Naive thymus-derived CD8-positive, alpha-beta T cell (primary cell): ENCODE results near the gene GNG3. TPM values are rescaled to one million over a fixed set of nuclear protein-coding genes. Genes with fewer than 3 reads are reported as not detected.
A peak's percentile ranks its signal among the peaks of the same experiment; 100 is the strongest.

ENCODE experiments used
- ATAC-seq, 2 donors: fragments of 150-1000 bp; cut with Tn5 transposase in 1 of 2; sonication (Bioruptor Pico), chemical (Tn5 transposase) in 1 of 2; 1 replicate in 1 of 2; 2 replicates in 1 of 2; pipeline ENCODE4 v1.10.0; 2021; ENCODE audit warnings: mild to moderate bottlenecking in 2 of 2, moderate library complexity in 2 of 2
- POLR2A ChIA-PET: fragments of 350-600 bp; sonication (Branson Sonifier 250); formaldehyde crosslinking; loops from one replicate; lab custom pipeline; 2021; ENCODE audit warnings: antibody characterized with exemption; lab: Charles Lee
- DNase-seq, 10 donors: peaks; one replicate each; pipeline versions ENCODE4 v3.0.0 to v3.0.0-alpha.2; 2020 to 2022
- H3K27ac Mint-ChIP-seq, 10 donors: one replicate each; pipeline ENCODE4 v1.8.0; 2020 to 2022; ENCODE audit warnings: mild to moderate bottlenecking in 10 of 10, mixed read lengths in 10 of 10, moderate library complexity in 4 of 10, inconsistent platforms in 1 of 10
- H3K27me3 Mint-ChIP-seq, 5 donors: one replicate each; pipeline ENCODE4 v1.8.0; 2021 to 2022; ENCODE audit warnings: mixed read lengths in 5 of 5
- H3K36me3 Mint-ChIP-seq, 3 donors: one replicate each; pipeline ENCODE4 v1.8.0; 2020 to 2022; ENCODE audit warnings: mixed read lengths in 3 of 3, mild to moderate bottlenecking in 2 of 3, inconsistent platforms in 1 of 3
- H3K4me1 Mint-ChIP-seq, 4 donors: one replicate each; pipeline ENCODE4 v1.8.0; 2021 to 2022; ENCODE audit warnings: mixed read lengths in 4 of 4
- H3K4me3 Mint-ChIP-seq, 10 donors: one replicate each; pipeline ENCODE4 v1.8.0; 2020 to 2022; ENCODE audit warnings: mild to moderate bottlenecking in 10 of 10, mixed read lengths in 10 of 10, moderate library complexity in 6 of 10, inconsistent platforms in 1 of 10
- H3K9me3 Mint-ChIP-seq, 9 donors: one replicate each; pipeline ENCODE4 v1.8.0; 2020 to 2022; ENCODE audit warnings: mixed read lengths in 9 of 9, mild to moderate bottlenecking in 3 of 9, inconsistent platforms in 1 of 9, moderate library complexity in 1 of 9
- polyA plus RNA-seq, 3 donors: library from polyadenylated mRNA; unstranded; fragments of 300-500 nt; fragmentation: Illumina TruSeq; gene quantifications; one replicate each; pipeline ENCODE4 v1.2.3, GENCODE V29; 2021
- total RNA-seq, 8 experiments: library from RNA in 2 of 8; stranded (reverse) in 2 of 8; gene quantifications; one replicate each; pipeline ENCODE4 v1.2.3 and lab custom pipeline; 2021 to 2026

GNG3 gene
- total and polyA plus RNA-seq, 5 experiments from 2014 or later: 0.27 TPM; not detected in 4

DNA sequence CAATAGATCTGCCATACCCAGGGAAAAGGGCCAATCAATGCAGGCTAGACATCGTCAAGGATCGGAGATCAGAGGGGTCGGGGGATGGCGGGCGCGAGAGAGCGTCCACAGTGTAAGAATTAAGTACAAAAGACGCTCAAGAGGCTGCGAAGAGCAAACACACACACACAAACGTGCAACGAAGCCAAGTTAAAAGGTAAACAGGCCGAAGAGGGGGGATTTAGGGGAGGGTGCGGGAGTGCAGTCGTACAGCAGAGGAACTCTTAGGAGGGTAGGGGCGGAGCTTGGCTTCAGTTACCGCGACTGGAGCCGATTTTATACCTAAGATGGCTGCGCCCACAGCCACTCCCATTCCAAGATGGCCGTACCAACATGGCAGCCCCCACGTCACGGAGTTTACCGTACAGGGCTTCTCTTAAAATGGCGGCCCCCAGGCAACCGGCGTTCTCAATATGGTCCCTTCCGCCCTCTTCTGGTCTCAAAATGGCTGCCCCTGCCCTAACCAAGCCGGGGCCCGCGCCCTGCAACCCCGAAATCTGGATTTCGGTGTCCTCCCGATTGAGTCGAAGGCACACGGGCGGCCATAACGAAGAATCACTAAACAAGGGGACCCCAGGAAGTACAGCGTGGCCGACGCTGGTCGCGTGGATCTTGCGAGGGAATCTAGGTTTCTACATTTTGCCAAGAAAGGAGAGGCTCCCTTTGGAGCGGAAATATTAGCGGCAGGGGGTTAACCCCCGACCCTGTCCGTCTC is 1.9 kb downstream of the GNG3 start:
- ATAC-seq: peak; percentile 74 to 78
- POLR2A ChIA-PET: interaction anchor here (0.6 to 14.8 kb wide), 40 partner anchors 9 to 1560 kb away, joined by 3 to 263 read pairs (median 8); partner anchors contain the start of genes B3GAT3, C11orf98, CSKMT and EEF1G
- Mint-ChIP-seq H3K4me1 (peaks cover 27 to 70% (median 59%) of the 10 kb centered on the region in 4 donors), H3K4me3 (peak overlapping the region; percentile 88 to 98 (median 95)), H3K9me3 (no peaks in the 10 kb centered on the region), H3K36me3 (peaks cover 4 to 40% (median 5%) of the 10 kb centered on the region in 3 donors), H3K27me3 (no peaks in the 10 kb centered on the region), H3K27ac (peak overlapping the region; percentile 97 to 100 (median 99))
- DNase-seq: peak; percentile 84 to 99 (median 97)

DNA sequence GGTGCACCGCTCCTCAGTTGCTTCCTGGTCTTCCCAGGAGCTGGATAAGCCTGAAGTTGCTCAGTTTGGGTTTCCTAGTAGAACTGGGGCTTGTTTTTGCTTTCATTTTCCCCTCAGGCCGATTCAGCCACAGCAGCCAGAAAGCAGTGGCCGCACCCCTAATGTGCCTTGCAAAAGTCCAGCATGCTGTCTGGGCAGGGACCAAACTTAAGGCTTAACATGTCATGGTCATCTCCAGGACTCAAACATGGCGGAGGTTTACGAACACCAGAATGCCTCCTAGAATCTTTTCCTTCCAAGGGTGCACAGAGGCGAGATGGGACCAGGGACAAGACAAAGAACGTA is 2.5 kb downstream of the GNG3 start:
- no peak for ATAC-seq
- peak overlapping the region; percentile 88 to 98 (median 95) for H3K4me3 Mint-ChIP-seq
- H3K9me3 Mint-ChIP-seq: no peaks in the 10 kb centered on the region
- no peak for DNase-seq
- H3K27me3 Mint-ChIP-seq: no peaks in the 10 kb centered on the region
- POLR2A ChIA-PET: interaction anchor here (0.6 to 14.8 kb wide), 29 partner anchors 9 to 1559 kb away, joined by 3 to 263 read pairs (median 11); partner anchors contain the start of genes B3GAT3, C11orf98, CSKMT and EEF1G
- H3K4me1 Mint-ChIP-seq: peaks cover 27 to 65% (median 59%) of the 10 kb centered on the region in 4 donors
- peaks cover 4 to 45% (median 5%) of the 10 kb centered on the region in 3 donors for H3K36me3 Mint-ChIP-seq
- peak overlapping the region; percentile 97 to 100 (median 99) for H3K27ac Mint-ChIP-seq

DNA sequence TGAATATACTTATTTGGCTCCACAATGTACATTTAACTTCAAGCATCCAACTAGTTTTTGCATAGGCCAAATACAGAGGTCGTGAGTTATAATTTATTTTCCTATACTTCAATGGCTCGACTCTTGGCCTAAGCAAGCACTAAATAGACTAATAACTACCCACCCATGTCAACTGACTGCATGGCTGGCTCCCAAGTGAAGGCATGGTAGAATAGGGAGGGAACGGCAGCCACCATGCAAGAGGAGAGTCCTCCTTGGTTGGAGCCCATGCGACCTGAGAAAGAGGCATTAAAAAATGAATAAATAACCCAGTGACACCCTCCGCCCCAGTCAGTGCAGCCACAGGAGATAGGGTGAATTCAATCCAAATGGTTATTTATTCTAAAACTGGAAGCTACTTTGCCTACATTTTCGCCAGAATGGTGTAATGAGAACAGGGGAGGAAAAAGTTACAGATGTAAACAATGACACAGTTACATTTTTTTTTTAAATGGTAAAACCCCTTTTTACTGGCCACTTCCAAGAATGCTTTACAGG is 4.9 kb downstream of the GNG3 start:
- peak overlapping the region in 5 of 10 donors; percentile 0 to 40 (median 10) for H3K4me3 Mint-ChIP-seq
- H3K27me3 Mint-ChIP-seq: no peaks in the 10 kb centered on the region
- peak overlapping the region; percentile 37 to 92 (median 58) for H3K27ac Mint-ChIP-seq
- H3K9me3 Mint-ChIP-seq: no peaks in the 10 kb centered on the region
- POLR2A ChIA-PET: interaction anchor here (8.0 to 14.8 kb wide), 3 partner anchors 15 to 129 kb away, joined by 71 to 263 read pairs (median 98); partner anchors contain the start of genes HNRNPUL2, TTC9C, WDR74 and ZBTB3
- no peak for ATAC-seq
- H3K36me3 Mint-ChIP-seq: peaks cover 5 to 69% (median 9%) of the 10 kb centered on the region in 3 donors
- DNase-seq: no peak
- peaks cover 22 to 50% (median 42%) of the 10 kb centered on the region in 4 donors for H3K4me1 Mint-ChIP-seq

DNA sequence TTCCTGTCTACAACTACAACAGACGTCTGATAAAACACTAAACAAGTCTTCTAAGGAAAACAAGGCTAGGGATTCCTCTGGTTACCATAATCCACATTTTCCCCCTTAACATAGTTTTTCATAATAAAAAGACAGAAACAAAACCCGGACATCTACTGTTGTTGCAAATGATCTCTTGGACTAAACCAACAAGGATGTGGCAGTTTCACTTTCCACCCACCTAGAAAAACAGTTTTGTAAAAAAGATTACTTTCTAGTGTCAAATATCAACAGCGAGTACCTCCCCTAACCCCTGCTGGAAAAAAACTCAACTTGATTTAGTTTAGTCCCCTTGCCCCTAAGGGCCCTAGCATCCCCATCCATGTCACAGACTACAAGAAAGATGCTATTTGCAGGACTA is 5.4 kb downstream of the GNG3 start:
- Mint-ChIP-seq H3K27ac (peak overlapping the region; percentile 22 to 92 (median 62)), H3K36me3 (peaks cover 5 to 74% (median 12%) of the 10 kb centered on the region in 3 donors), H3K27me3 (no peaks in the 10 kb centered on the region), H3K9me3 (no peaks in the 10 kb centered on the region), H3K4me3 (peak overlapping the region in 1 of 10 donors; percentile 18), H3K4me1 (peaks cover 21 to 47% (median 40%) of the 10 kb centered on the region in 4 donors)
- ATAC-seq (no peak), DNase-seq (no peak)
- POLR2A ChIA-PET: interaction anchor here (9.7 to 14.8 kb wide), 2 partner anchors 14 to 128 kb away, joined by 98 to 263 read pairs; partner anchors contain the start of genes HNRNPUL2, TTC9C and WDR74

DNA sequence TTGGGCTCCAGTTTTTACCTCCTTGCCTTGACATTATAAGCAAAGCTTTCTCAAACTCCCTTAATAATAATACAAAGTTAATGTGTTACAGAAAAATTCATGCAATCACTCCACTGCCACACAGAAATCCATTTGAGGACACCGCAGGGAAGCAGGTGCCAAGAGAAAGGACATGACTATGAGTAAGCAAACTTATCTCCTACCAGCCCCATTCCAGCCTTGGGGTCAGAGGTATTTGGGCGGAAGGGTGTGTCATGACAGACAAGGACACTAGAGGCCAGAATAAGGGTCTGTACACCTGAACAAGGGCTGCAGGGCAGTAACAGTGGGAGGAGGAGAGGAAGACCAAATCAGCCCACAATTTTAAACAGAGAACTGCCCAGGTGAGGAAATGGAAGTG is 5.9 kb downstream of the GNG3 start:
- Mint-ChIP-seq H3K36me3 (peaks cover 5 to 79% (median 17%) of the 10 kb centered on the region in 3 donors), H3K4me3 (no peak overlapping the region), H3K27me3 (no peaks in the 10 kb centered on the region), H3K9me3 (no peaks in the 10 kb centered on the region), H3K4me1 (peaks cover 18 to 42% (median 39%) of the 10 kb centered on the region in 4 donors), H3K27ac (peak overlapping the region in 9 of 10 donors; percentile 38 to 92 (median 65))
- POLR2A ChIA-PET: interaction anchor here (9.7 to 14.8 kb wide), 2 partner anchors 14 to 128 kb away, joined by 98 to 263 read pairs; partner anchors contain the start of genes HNRNPUL2, TTC9C and WDR74
- DNase-seq: no peak
- ATAC-seq: no peak

DNA sequence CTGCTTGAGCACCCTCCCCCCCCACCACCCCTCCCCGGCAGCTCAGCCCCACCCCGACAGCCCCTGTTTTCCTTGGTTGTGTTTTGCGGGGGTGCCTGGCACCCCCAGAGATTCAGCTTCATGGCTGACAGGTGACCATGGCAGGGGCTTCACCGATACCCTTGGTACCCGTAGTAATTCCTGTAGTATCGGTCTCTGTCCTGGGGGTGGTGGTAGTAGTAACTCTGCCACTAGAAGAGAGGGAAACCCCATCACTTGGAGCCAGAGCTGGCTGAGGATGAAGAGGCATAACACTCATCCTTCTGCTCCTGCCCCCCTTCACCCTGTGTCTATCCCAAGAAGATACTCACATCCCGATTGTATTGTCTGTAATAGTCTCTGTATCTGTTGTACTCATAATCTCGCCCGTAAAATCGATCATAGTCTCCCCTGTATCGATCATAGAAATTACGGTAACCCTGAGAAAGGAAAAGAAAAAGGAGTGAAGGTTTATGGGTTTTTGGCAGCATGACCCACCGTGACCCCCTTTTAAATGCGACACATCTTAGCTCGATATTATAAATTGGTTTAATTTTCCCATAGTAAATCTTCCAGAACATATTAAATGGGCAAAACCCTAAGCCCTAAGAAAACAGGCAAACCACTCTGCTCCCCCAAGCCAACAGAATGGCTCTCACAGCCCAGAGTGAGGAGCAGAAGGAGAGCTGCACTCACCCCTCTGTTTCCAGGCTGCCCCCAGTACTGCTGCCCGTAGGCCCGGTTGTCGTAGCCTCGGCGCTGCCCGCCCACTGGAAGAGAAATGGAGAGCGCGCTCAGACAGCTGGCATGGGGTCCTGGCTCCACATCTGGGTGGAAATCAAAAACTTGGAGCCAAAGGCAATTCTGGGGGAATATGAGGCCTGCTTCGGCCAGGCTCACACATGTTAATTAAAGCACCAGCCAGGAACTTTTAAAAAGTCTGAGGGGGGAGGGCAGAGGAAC is 8.0 kb downstream of the GNG3 start:
- Mint-ChIP-seq H3K27me3 (no peaks in the 10 kb centered on the region), H3K36me3 (peaks cover 5 to 96% (median 29%) of the 10 kb centered on the region in 3 donors)
- no peak for ATAC-seq

DNA sequence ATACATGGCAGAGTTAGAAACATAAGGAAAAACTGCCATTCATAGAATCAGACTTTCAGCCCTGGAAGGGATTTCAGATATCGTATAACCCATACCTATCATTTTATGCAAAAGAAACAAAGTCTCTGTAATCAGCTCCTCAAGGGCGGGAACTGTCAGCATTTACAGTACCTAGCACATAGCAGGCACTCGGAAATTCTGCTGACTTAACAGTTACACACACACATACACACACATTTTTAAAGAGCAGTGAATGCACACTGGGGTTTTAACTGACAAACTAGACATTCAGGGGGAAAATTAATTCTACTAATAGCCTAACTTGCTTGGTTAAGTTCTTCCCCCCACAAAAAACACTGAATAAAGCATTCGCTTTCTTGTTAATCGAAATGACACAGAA is 8.7 kb downstream of the GNG3 start:
- Mint-ChIP-seq H3K27ac (peak overlapping the region in 2 of 10 donors; percentile 23 to 74), H3K4me1 (peaks cover 17 to 44% (median 36%) of the 10 kb centered on the region in 4 donors), H3K27me3 (no peaks in the 10 kb centered on the region), H3K9me3 (no peaks in the 10 kb centered on the region), H3K4me3 (no peak overlapping the region), H3K36me3 (peaks cover 5 to 98% (median 33%) of the 10 kb centered on the region in 3 donors)
- DNase-seq (no peak), ATAC-seq (no peak)
- POLR2A ChIA-PET: interaction anchor here (1.2 to 14.8 kb wide), 2 partner anchors 9 to 11 kb away, joined by 3 to 263 read pairs; partner anchors contain the start of genes BSCL2, HNRNPUL2 and TTC9C

More for the DNA sequence above, 8.0 kb downstream of the GNG3 start:
- Mint-ChIP-seq H3K4me1 (peaks cover 17 to 44% (median 30%) of the 10 kb centered on the region in 4 donors), H3K27ac (peak overlapping the region in 7 of 10 donors; percentile 12 to 74 (median 56)), H3K4me3 (no peak overlapping the region), H3K9me3 (no peaks in the 10 kb centered on the region)
- no peak for DNase-seq
- POLR2A ChIA-PET: interaction anchor here (1.2 to 14.8 kb wide), 3 partner anchors 9 to 38 kb away, joined by 3 to 263 read pairs (median 5); partner anchors contain the start of genes BSCL2, HNRNPUL2, TTC9C and ZBTB3

DNA sequence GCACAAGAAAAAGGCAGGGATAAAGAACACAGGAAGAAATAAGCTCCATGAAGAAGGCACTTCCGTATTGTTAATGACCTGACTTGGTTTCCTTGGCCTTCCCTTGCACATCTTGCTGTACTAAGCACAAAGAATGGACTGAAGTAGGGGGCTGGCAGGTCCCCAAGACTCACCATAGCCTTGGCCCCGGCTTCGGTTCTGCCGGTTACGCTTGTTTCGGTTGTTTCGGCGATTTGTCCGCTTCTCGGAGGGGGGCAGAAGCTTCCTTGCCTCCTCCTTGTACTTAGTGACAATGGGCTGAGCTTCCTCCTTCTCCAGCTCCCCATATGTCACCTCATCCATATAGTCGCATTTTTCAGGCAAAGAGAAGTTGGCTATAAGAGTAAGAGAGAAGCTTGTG is 9.3 kb downstream of the GNG3 start:
- no peak for DNase-seq
- Mint-ChIP-seq H3K36me3 (peaks cover 5 to 98% (median 37%) of the 10 kb centered on the region in 3 donors), H3K27ac (peak overlapping the region in 7 of 10 donors; percentile 23 to 86 (median 40)), H3K27me3 (no peaks in the 10 kb centered on the region), H3K9me3 (no peaks in the 10 kb centered on the region), H3K4me3 (no peak overlapping the region), H3K4me1 (peaks cover 17 to 46% (median 40%) of the 10 kb centered on the region in 4 donors)
- POLR2A ChIA-PET: interaction anchor here (1.0 to 14.8 kb wide), 2 partner anchors 10 to 37 kb away, joined by 4 to 263 read pairs; partner anchors contain the start of genes HNRNPUL2, TTC9C and ZBTB3
- no peak for ATAC-seq

DNA sequence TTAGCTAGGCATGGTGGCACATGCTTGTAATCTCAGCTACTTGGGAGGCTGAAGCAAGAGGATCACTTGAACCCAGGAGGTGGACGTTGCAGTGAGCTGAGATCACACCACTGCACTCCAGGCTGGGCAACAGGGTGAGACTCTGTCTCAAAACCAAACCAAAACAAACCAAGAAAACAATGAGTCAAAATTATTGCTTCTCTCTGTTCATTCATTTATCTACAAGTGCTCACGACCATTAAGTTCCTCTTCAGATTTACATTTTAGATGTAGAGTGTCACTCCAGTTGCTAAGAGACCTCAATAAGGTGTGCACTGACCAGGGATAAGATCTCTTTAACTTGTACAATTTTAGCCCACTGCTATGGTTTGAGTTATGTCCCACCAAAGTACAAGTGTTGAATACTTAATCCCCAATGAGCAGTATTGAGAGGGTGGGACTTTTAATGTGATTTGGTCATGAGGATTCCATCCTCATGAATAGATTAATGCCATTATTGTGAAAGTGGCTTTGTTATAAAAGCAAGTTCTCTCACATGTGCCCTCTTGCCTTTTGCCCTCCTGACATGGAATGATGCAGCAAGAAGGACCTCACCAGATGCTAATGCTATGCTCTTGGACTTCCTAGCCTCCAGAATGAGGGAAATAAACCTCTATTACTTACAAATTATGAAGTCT is 12.0 kb downstream of the GNG3 start:
- Mint-ChIP-seq H3K27me3 (no peaks in the 10 kb centered on the region), H3K4me3 (no peak overlapping the region), H3K9me3 (no peaks in the 10 kb centered on the region), H3K36me3 (peaks cover 0 to 99% (median 56%) of the 10 kb centered on the region in 3 donors), H3K27ac (peak overlapping the region in 6 of 10 donors; percentile 1 to 84 (median 47)), H3K4me1 (peaks cover 24 to 59% (median 45%) of the 10 kb centered on the region in 4 donors)
- POLR2A ChIA-PET: interaction anchor here (0.6 to 2.5 kb wide), 4 partner anchors 10 to 55 kb away, joined by 3 to 17 read pairs (median 3); partner anchors contain the start of genes C11orf98, CSKMT, LBHD1 and UQCC3
- ATAC-seq (no peak), DNase-seq (no peak)

- DNase-seq (no peak), ATAC-seq (no peak)
- POLR2A ChIA-PET: interaction anchor here (0.5 to 10.3 kb wide), 3 partner anchors 11 to 118 kb away, joined by 3 to 263 read pairs (median 7); partner anchors contain the start of genes BSCL2, GNG3 and WDR74
- H3K36me3 Mint-ChIP-seq: peaks cover 0 to 86% (median 51%) of the 10 kb centered on the region in 3 donors
- peaks cover 28 to 73% (median 57%) of the 10 kb centered on the region in 4 donors for H3K4me1 Mint-ChIP-seq
- H3K27ac Mint-ChIP-seq: peak overlapping the region in 3 of 10 donors; percentile 10 to 85 (median 81)
- no peaks in the 10 kb centered on the region for H3K27me3 Mint-ChIP-seq
- H3K4me3 Mint-ChIP-seq: no peak overlapping the region
- H3K9me3 Mint-ChIP-seq: no peaks in the 10 kb centered on the region
These were observed 14.5 kb downstream of the GNG3 start for GRCh38 chr11:62721994-62722393.
